GM19351 (cell line): Measurements from ENCODE around the gene GMFB.

ENCODE experiments used
- ATAC-seq: cut with Tn5 transposase; IDR thresholded peaks from one replicate; pipeline ENCODE4 v1.9.1; 2021; ENCODE audit warnings: mild to moderate bottlenecking, moderate library complexity; ENCODE audit not compliant: unreplicated experiment

GMFB gene

DNA sequence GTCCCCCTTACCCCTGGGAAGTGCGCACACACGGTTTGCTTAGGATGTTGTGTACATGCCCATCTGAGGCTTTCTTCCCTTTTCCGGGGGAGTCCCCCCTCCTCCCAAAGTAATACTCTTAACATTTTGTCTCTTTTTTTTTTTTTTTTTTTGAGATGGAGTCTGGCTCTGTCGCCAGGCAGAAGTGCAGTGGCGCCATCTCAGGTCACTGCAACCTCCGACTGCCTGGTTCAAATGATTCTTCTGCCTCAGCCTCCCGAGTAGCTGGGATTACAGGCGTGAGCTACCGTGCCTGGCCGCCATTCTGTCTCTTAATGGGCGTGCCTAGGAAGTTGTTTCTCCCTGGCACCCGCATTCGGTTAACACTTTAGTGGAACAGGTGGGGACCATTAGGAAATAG is 4.5 kb upstream of the GMFB start:
- ATAC-seq: no peak

DNA sequence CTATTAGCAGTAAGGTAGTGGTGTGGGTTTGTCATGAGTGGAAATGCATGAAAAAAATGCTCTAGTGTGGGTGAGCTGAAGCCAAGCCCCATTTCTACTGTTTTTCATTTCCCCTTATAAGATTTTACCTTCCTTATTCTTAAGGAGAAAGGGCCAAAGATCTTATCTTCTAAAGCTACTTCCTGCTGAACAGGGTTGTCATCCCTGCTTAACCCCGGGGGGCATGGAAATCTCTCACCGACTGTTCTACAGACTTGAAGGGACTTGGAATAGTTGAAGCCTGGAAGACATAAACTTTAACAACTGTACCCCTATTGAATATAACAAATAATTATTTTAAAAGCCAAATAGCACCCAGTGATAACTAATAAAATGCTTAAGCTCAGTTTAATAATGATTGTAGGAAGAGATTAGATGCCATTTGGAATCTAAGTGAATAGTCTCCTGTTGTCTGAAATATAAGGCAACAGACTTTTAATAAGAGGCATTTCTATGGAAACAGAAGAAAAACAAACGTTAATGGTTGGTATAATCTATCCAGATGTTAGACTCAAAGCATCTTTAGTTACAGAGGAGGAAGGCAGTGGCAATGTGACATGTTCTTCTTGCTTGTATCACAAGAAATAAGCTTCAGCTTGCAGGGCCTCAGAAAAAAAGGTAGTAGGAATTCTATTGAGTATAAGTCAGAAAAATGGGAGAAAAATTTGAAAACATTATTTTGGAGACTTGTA is 1.8 kb upstream of the GMFB start:
- no peak for ATAC-seq

DNA sequence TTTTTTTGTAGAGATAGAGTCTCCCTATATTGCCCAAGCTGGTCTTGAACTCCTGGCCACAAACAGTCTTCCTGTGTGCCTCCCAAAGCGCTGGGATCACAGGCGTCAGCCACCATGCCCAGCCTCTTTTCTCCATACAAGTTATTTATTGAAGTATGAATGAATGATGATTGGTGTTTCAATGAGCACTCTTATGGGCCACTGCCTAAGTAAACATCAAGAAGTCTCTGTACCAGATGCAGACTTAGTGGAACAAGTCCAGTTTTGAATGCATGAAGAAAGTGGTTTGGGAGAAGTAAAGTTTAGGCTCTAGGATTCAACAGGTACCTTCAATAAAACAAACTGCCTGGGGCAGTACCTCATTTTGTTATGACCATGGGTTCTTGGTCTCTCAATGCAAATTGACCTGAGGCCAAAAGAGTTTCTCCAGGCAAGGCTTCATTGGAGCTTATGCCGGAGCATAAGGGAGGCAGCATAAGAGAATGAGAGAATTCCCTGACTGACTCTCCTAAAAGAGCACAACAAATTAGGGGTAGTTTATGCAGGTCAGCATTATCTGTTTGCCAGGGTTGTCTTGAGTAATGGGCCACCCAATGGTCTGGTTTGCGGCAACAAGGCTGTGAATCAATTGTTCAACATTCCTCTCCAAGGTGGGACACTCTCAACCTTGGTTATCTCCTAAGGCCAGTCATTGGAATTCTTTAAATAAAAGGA is 1.1 kb upstream of the GMFB start:
- ATAC-seq: no peak

GRCh38 chr14:54489318-54489683 is 521 bp upstream of the GMFB start:
- no peak for ATAC-seq

- no peak for ATAC-seq
These were observed 498 bp downstream of the GMFB start for GRCh38 chr14:54488318-54488645.

DNA sequence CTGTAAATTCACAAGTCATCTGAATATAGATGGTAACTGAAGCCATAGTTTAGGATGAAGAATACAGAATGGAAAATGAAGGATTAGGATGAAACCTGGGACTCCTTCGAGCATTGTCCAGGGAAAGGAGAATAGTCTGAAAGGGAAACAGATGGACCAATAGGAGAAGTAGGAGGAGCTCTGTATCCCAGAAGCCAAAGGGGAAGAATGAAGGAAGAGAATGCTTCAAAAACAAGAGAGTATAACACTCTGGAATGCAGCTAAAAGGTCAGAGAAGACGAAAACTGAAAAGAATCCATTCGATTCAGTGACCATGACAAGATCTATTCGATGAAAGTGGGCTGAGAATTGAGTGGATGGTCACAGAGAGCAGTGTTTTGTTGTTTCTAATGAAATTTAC is 1.0 kb downstream of the GMFB start:
- ATAC-seq: no peak

DNA sequence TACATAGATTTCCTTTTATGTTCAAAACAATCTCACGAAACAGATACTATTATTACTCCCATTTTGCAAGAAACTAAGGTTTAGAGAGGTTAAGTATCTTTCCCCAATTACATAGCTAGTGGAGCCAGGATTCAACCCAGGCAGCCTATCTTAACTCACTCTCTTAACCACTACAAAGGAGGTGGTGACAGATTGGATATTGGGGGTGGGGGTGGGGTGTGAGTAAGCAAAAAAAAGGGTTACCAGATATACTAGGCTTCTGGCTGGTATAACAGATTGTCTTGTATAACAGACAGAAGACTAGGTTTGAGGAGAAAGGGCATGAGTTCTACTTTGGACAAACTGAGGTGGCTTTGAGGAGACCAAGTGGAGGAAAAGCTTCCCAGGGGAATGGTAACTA is 2.1 kb downstream of the GMFB start:
- no peak for ATAC-seq

- ATAC-seq: no peak
These were observed 4.9 kb downstream of the GMFB start for GRCh38 chr14:54483846-54484245.

DNA sequence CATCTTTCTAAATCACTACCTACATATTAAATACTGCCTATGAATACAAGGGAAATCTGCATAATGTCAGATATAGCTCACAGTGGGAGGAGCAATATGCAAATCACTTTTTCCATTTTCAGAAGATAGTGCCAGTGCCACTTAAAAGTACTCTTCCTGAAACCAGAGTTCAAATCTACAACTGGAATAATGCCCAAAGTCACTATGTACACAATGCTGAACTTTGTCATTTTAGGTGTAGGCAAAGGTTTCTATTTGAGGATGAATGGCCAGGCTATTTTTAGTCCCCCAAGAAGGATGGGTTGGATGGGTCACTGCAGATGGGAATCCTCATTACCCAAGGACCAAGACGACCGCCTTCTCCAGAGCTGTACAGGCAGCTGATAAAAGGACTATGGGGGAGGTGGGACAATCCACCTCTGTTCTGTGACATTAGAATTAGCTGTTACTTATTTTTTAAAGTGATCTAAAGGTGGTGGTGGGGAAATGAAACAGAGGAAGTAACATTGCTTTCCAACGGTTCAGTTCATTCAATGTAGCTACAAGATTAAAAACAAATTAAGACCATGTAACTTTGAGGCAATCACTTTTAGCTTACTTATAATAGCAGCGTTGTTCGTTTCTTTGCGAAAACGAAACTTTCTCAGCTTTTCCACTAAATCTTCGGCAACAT is 5.6 kb downstream of the GMFB start:
- ATAC-seq: peak; percentile 47

- ATAC-seq: no peak
These were observed 7.1 kb downstream of the GMFB start for GRCh38 chr14:54481695-54482094.

GRCh38 chr14:54480830-54481562 is 7.8 kb downstream of the GMFB start:
- ATAC-seq: no peak

DNA sequence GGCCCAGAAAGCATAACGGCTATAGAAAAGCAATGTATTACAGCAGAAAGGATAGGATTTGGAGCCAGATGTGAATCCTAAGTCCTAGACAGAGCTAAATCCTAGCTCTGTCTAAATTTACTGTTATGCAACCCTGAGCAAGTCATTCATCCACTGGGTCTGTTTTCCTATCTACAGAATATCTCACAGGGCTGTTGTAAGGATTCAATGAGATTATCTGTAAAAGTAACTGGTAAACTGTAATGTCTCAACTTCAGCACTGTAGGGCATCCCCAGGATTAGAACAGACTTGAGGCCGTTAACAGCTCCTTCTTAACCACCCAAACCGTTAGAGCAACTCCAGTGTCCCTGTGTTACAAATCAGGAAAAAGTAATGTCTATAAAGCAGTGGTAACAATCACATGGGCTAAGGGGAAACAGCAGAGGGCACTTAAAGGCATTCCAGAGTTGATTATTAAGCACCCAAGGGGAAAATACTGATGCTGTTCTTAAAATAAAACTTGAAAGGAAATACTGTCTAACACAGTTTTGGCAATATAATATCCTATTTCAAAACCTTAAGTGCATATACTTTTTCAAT is 10.1 kb downstream of the GMFB start:
- no peak for ATAC-seq

DNA sequence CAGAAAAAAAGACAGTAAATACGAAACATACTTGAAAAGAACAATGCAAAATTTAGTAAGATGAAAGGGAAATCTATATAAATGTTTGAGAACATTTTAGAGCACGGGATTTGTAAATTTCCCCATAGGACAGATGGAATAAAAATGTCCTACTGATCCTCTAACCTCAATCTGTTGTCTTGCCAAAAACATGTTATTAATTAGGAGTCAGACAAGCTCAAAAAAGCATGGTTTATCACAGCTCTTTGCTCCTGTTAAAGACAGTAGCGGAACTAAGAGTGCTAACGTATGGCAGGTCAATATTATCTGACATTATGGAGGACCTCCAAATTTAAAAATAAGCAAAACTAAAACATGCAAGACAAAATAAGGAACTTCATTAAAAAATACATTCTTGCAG is 12.9 kb downstream of the GMFB start:
- no peak for ATAC-seq

GRCh38 chr14:54475187-54475899 is 13.4 kb downstream of the GMFB start:
- ATAC-seq: no peak

GRCh38 chr14:54474232-54474793 is 14.5 kb downstream of the GMFB start:
- ATAC-seq: no peak

GRCh38 chr14:54472315-54472714 is 16.5 kb downstream of the GMFB start:
- no peak for ATAC-seq

DNA sequence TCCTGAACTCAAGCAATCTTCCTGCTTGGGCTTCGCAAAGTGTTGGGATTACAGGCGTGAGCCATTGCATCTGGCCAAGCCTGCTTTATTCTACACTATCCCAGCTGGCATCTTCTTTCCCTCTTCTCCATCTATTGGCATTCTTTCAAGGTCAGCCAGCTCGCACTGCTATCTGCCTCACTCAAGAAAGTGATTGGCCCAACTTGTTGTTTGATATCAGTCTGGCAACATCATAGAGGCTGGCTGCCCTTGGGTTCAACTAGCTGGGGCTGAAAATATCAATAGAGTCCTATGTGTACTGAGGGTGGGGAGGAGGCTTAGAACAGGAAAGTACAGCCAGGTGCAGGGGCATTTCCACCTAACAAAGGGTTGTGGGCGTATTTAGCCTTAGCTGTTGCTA is 17.1 kb downstream of the GMFB start:
- ATAC-seq: no peak

- no peak for ATAC-seq
These were observed 18.1 kb downstream of the GMFB start for GRCh38 chr14:54470701-54471100.

- ATAC-seq: no peak
These were observed 21.5 kb downstream of the GMFB start for GRCh38 chr14:54467280-54467679.

DNA sequence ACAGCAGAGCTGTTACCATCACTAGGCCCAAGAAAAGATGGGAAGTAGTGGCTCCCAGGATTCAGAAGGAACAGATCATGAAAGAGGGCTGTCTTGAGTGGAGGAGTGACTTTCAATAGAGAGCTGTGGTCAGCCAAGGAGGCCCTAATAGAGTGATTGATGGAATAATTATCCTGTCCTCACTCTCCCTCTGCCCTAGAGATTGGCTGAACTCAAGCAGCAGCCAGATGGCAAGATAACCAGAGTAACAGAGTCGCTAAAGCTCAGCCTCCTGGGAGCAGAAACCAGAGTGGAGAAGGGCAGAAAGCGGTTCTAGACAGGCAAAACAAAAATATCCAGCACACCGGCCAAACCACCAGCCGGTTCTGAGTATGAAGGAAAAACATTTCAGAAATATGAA is 23.1 kb downstream of the GMFB start:
- ATAC-seq: no peak
